Gastroesophageal sphincter (tissue), 3 donors: ENCODE data around the gene CFDP1.

Experiments
- EP300 ChIP-seq: sonication (generic); formaldehyde crosslinking; IDR thresholded peaks from one replicate; pipeline ENCODE4 v1.6.1; 2017; ENCODE audit warnings: antibody characterized with exemption, mild to moderate bottlenecking
- POLR2A ChIP-seq, 2 donors: fragments of 450-650 bp; IDR thresholded peaks; one replicate each; pipeline ENCODE4 v1.6.1; 2017; ENCODE audit warnings: antibody characterized with exemption in 2 of 2, mild to moderate bottlenecking in 2 of 2, moderate library complexity in 1 of 2
- POLR2AphosphoS5 ChIP-seq: sonication (generic); formaldehyde crosslinking; IDR thresholded peaks from one replicate; pipeline ENCODE4 v1.6.1; 2017; ENCODE audit warnings: antibody characterized with exemption
- TF ChIP-seq, protein P1 (sequence below), 4 experiments: fragments of 200-600 bp in 2 of 4; fragments of 450-650 bp in 2 of 4; sonication (generic) in 1 of 4; IDR thresholded peaks; one replicate each; pipeline ENCODE4 v1.5.1; 2017 to 2019; ENCODE audit warnings: antibody characterized with exemption in 4 of 4, mild to moderate bottlenecking in 2 of 4, moderate library complexity in 2 of 4

DNA sequence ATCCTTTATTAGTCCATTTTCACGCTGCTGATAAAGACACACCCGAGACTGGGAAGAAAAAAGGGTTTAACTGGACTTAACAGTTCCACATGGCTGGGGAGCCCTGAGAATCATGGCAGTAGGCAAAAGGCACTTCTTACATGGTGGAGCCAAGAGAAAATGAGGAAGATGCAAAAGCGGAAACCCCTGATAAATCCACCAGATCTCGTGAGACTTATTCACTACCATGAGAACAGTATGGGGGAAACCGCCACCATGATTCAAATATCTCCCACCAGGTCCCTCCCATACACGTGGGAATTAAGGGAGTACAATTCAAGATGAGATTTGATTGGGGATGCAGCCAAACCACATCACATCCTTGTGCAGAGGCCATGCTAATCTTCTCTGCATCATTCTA lies 146.9 kb downstream of the CFDP1 start:
- TF ChIP-seq, protein P1, sequence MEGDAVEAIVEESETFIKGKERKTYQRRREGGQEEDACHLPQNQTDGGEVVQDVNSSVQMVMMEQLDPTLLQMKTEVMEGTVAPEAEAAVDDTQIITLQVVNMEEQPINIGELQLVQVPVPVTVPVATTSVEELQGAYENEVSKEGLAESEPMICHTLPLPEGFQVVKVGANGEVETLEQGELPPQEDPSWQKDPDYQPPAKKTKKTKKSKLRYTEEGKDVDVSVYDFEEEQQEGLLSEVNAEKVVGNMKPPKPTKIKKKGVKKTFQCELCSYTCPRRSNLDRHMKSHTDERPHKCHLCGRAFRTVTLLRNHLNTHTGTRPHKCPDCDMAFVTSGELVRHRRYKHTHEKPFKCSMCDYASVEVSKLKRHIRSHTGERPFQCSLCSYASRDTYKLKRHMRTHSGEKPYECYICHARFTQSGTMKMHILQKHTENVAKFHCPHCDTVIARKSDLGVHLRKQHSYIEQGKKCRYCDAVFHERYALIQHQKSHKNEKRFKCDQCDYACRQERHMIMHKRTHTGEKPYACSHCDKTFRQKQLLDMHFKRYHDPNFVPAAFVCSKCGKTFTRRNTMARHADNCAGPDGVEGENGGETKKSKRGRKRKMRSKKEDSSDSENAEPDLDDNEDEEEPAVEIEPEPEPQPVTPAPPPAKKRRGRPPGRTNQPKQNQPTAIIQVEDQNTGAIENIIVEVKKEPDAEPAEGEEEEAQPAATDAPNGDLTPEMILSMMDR (IDR thresholded peaks at IDR 0.05) = no peak
- no peak for TF ChIP-seq EP300
- TF ChIP-seq POLR2A (IDR thresholded peaks at IDR 0.05) = no peak
- TF ChIP-seq POLR2AphosphoS5 = no peak
